Measurements from ENCODE around the gene ZHX3.

DNA sequence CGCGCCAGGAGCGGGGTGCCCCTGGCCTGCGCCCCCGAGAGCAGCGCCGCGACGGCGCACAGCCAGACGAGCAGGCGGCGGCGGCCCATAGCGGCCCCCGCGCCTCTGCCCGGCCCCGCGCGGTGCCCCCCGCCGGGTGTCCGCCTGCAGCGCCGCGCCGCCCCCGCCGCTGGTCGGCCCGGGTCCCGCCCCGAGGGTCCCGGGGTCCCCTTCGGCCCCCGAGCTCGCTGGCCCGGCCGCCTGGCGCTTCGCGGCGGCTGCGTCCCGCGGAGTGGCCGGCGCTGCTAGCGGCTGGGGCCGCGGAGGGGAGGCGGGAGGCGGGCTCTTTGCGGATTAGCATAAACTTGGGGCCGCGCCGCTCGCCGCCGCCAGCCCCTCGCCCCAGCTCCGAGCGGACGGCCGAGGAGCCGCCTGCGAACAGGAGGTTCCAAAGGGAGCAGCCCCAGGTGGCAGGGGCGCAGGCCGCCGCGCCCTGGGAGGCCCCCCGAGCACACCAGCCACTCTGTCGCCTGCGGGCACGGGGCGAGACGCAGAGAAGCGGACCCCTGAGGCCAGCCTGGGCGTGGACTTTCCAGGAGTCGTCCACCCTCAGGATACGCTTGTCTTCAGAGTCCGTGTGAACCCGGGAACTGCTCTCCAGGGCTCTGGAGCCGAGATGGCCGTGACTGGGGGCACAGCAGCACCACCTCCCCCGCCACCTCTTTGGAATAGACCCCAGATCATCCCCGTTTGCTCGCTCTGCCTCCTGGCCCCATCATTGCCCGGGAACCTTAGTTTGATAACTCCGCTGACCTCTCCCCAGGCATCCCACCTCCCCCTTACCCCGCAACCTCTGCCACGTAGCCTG lies 49.2 kb upstream of the ZHX3 start, which contains the start of gene EMILIN3:
- TF ChIP-seq ZNF354B (CRISPR knock-in tag; IDR thresholded peaks at IDR 0.05) (no peak), KLF6 (CRISPR knock-in tag; IDR thresholded peaks at IDR 0.05; ENCODE audit: borderline replicate concordance) (no peak), SMAD4 (CRISPR knock-in tag; conservative IDR thresholded peaks at IDR 0.05) (no peak), ZFPM2 (CRISPR knock-in tag; IDR thresholded peaks at IDR 0.05) (no peak), SNRNP70 (optimal IDR thresholded peaks at IDR 0.05; ENCODE audit: low read depth, low read length) (no peak), ZNF436 (CRISPR knock-in tag; IDR thresholded peaks at IDR 0.05) (no peak), HCFC1 (IDR thresholded peaks at IDR 0.05; ENCODE audit: low read depth, low read length) (no peak), ARHGAP35 (IDR thresholded peaks at IDR 0.05; ENCODE audit: partially characterized antibody) (no peak)
- TF ChIP-seq, protein P1, sequence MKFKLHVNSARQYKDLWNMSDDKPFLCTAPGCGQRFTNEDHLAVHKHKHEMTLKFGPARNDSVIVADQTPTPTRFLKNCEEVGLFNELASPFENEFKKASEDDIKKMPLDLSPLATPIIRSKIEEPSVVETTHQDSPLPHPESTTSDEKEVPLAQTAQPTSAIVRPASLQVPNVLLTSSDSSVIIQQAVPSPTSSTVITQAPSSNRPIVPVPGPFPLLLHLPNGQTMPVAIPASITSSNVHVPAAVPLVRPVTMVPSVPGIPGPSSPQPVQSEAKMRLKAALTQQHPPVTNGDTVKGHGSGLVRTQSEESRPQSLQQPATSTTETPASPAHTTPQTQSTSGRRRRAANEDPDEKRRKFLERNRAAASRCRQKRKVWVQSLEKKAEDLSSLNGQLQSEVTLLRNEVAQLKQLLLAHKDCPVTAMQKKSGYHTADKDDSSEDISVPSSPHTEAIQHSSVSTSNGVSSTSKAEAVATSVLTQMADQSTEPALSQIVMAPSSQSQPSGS (CRISPR knock-in tag; IDR thresholded peaks at IDR 0.05): no peak
- TF ChIP-seq, protein P2, sequence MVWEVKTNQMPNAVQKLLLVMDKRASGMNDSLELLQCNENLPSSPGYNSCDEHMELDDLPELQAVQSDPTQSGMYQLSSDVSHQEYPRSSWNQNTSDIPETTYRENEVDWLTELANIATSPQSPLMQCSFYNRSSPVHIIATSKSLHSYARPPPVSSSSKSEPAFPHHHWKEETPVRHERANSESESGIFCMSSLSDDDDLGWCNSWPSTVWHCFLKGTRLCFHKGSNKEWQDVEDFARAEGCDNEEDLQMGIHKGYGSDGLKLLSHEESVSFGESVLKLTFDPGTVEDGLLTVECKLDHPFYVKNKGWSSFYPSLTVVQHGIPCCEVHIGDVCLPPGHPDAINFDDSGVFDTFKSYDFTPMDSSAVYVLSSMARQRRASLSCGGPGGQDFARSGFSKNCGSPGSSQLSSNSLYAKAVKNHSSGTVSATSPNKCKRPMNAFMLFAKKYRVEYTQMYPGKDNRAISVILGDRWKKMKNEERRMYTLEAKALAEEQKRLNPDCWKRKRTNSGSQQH (CRISPR knock-in tag; IDR thresholded peaks at IDR 0.05): no peak
- TF ChIP-seq, protein P3, sequence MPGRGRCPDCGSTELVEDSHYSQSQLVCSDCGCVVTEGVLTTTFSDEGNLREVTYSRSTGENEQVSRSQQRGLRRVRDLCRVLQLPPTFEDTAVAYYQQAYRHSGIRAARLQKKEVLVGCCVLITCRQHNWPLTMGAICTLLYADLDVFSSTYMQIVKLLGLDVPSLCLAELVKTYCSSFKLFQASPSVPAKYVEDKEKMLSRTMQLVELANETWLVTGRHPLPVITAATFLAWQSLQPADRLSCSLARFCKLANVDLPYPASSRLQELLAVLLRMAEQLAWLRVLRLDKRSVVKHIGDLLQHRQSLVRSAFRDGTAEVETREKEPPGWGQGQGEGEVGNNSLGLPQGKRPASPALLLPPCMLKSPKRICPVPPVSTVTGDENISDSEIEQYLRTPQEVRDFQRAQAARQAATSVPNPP (IDR thresholded peaks at IDR 0.05; ENCODE audit: borderline replicate concordance, insufficient read depth, insufficient read length): no peak
- TF ChIP-seq, protein P4, sequence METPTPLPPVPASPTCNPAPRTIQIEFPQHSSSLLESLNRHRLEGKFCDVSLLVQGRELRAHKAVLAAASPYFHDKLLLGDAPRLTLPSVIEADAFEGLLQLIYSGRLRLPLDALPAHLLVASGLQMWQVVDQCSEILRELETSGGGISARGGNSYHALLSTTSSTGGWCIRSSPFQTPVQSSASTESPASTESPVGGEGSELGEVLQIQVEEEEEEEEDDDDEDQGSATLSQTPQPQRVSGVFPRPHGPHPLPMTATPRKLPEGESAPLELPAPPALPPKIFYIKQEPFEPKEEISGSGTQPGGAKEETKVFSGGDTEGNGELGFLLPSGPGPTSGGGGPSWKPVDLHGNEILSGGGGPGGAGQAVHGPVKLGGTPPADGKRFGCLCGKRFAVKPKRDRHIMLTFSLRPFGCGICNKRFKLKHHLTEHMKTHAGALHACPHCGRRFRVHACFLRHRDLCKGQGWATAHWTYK (CRISPR knock-in tag; IDR thresholded peaks at IDR 0.05): no peak
- TF ChIP-seq, protein P5, sequence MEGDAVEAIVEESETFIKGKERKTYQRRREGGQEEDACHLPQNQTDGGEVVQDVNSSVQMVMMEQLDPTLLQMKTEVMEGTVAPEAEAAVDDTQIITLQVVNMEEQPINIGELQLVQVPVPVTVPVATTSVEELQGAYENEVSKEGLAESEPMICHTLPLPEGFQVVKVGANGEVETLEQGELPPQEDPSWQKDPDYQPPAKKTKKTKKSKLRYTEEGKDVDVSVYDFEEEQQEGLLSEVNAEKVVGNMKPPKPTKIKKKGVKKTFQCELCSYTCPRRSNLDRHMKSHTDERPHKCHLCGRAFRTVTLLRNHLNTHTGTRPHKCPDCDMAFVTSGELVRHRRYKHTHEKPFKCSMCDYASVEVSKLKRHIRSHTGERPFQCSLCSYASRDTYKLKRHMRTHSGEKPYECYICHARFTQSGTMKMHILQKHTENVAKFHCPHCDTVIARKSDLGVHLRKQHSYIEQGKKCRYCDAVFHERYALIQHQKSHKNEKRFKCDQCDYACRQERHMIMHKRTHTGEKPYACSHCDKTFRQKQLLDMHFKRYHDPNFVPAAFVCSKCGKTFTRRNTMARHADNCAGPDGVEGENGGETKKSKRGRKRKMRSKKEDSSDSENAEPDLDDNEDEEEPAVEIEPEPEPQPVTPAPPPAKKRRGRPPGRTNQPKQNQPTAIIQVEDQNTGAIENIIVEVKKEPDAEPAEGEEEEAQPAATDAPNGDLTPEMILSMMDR (IDR thresholded peaks at IDR 0.05 in 2 of 3, conservative IDR thresholded peaks at IDR 0.05 in 1 of 3; ENCODE audit: insufficient read depth in 2 of 3, low read depth in 1 of 3, low read length in 3 of 3): no peak
- TF ChIP-seq, protein P6, sequence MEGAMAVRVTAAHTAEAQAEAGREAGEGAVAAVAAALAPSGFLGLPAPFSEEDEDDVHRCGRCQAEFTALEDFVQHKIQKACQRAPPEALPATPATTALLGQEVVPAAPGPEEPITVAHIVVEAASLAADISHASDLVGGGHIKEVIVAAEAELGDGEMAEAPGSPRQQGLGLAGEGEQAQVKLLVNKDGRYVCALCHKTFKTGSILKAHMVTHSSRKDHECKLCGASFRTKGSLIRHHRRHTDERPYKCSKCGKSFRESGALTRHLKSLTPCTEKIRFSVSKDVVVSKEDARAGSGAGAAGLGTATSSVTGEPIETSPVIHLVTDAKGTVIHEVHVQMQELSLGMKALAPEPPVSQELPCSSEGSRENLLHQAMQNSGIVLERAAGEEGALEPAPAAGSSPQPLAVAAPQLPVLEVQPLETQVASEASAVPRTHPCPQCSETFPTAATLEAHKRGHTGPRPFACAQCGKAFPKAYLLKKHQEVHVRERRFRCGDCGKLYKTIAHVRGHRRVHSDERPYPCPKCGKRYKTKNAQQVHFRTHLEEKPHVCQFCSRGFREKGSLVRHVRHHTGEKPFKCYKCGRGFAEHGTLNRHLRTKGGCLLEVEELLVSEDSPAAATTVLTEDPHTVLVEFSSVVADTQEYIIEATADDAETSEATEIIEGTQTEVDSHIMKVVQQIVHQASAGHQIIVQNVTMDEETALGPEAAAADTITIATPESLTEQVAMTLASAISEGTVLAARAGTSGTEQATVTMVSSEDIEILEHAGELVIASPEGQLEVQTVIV (CRISPR knock-in tag; IDR thresholded peaks at IDR 0.05; ENCODE audit: borderline replicate concordance): no peak
